ENCODE results near the gene ATP6V0B. TPM values are rescaled to one million over a fixed set of nuclear protein-coding genes. Genes with fewer than 3 reads are reported as not detected.

Gene ATP6V0B
- total and polyA plus RNA-seq, 2 of the 8 experiments (the other 6 are each of a cell fraction or from before 2014, with no cell fraction given) = 105 to 308 TPM

DNA sequence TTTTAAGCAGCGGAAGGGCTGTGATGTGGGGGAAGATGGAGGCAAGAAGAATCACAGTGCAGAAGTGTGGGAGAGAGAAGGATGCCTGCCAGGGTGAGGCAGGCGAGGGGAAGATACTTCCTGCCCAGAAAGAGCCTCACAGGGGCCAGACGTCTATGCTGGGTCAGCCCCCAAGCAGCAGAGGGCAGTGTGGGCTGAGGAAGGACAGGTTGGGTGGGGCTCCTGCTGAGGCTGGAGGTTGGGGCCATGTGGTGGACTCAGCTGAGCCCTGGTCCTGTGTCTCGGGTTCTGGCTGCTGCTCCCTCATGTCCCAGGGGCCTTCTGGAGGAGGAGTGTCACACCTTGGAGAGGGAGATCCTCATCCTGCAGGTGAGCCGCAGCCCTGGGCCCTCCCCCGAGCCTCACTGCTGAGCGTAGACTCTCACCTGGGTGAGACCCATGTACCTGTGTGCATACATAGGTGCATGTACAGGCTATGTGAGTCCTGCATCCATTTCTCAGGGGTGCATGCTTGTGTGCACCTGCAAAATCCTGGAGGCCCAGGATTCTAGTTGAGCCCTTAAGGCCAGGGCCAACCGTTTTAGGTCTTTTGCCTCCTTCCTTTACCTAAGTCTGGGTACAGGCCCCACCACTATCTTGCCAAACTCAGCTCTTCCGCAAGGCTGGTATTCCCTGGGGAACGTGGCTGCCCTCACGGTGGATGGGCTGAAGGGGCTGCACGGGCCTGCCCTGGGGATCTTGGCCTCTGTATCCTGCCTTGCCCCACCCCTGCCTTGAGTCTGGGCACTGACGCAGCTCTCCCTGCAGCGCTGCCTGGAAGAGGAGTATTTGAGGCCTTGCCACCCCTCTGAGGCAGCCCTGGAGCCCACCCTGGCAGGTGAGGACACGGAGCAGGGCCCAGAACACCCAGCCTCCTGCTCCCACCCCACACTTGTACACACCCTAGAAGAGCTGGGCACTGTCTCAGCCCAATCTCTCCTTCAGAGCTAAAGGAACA is 20.3 kb downstream of the ATP6V0B start (continued):
- TF ChIP-seq EZH2 (IDR thresholded peaks at IDR 0.05; ENCODE audit: low read depth, low read length, severe bottlenecking) (no peak), RNF2 (IDR thresholded peaks at IDR 0.05; ENCODE audit: borderline replicate concordance, low read depth, low read length, missing control alignments, poor library complexity, severe bottlenecking) (no peak), YY1 (IDR thresholded peaks at IDR 0.05; ENCODE audit: low read depth, low read length) (peak; percentile 21; the same call in 1 of the 2 replicates), CREB1 (IDR thresholded peaks at IDR 0.05) (0 out of 2 replicates have a peak, but pooled peaks have one; percentile 22)
- TF ChIP-seq, protein P1, sequence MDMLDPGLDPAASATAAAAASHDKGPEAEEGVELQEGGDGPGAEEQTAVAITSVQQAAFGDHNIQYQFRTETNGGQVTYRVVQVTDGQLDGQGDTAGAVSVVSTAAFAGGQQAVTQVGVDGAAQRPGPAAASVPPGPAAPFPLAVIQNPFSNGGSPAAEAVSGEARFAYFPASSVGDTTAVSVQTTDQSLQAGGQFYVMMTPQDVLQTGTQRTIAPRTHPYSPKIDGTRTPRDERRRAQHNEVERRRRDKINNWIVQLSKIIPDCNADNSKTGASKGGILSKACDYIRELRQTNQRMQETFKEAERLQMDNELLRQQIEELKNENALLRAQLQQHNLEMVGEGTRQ (IDR thresholded peaks at IDR 0.05; ENCODE audit: low read length) = no peak
